ENCODE data around the gene C19orf53. TPM values are rescaled to one million over a fixed set of nuclear protein-coding genes. Genes with fewer than 3 reads are reported as not detected.
"Not testable (repeated sequence)": the region's sequence is repeated elsewhere in the genome, so short reads cannot be mapped to it uniquely, and the experiment has no call there.

The C19orf53 gene
- total RNA-seq, 2 experiments from 2014 or later: 90.1 to 162 TPM

DNA sequence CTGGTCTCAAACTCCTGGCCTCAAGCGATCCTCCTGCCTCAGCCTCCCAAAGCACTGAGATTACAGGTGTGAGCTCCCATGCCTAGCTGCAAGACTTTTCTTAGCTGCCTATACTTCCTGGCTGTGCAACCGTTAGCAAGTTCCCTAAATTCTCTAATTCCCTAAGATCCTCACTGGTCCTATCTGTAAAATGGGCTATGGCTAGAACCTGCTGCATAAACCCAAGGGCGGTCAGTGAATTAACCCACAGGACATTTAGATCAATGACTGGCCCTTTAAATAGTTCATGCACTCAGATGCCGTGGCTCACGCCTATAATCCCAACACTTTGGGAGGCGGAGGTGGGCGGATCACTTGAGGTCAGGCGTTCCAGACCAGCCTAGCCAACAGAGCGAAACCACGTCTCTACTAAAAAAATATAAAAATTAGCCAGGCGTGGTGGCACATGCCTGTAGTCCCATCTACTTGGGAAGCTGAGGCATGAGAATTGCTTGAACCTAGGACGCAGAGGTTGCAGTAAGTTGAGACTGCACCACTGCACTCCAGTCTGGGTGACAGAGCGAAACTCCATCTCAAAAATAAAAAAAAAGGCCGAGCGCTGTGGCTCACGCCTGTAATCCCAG, 4.1 kb upstream of the C19orf53 start:
- no peak for TF ChIP-seq CTCF (conservative IDR thresholded peaks at IDR 0.05; ENCODE audit: low read length)
- TF ChIP-seq EZH2phosphoT487 (IDR thresholded peaks at IDR 0.05; ENCODE audit: borderline replicate concordance, low read depth, low read length): no peak
- H3K4me1 ChIP-seq (ENCODE audit: insufficient read depth, low read length, poor library complexity, severe bottlenecking): peaks cover 8% of the 10 kb centered on the region
- POLR2A ChIA-PET: interaction anchor here (0.6 kb wide), 1 partner anchor 522 kb away, joined by 4 read pairs; no protein-coding TSS in a partner anchor
- intact Hi-C loops (cut with micrococcal nuclease; ENCODE audit: unreplicated experiment): no loop called here
- no peak overlapping the region for H3K4me3 ChIP-seq (ENCODE audit: low read depth, low read length, poor library complexity, severe bottlenecking)
- no peak overlapping the region for H3K27ac ChIP-seq (ENCODE audit: low read depth, low read length, poor library complexity, severe bottlenecking)
- no TSS peak for BruUV-seq (replicated peaks)
- no peaks in the 10 kb centered on the region; the same call in 1 of the 2 replicates for H4K20me1 ChIP-seq (ENCODE audit: insufficient read depth, low read length)
- DNase-seq (ENCODE audit: low spot score): no peak
- CTCF ChIA-PET (ENCODE audit: unreplicated experiment): no interaction called here
- H3K9me3 ChIP-seq (ENCODE audit: low read length): no peaks in the 10 kb centered on the region
- no peak overlapping the region for H2AFZ ChIP-seq (ENCODE audit: low read length)
- H3K9me2 ChIP-seq (ENCODE audit: insufficient read depth, low read length): no peaks in the 10 kb centered on the region
- H3K36me3 ChIP-seq (ENCODE audit: insufficient read depth, low read length): peaks cover 3% of the 10 kb centered on the region; the same call in 1 of the 2 replicates
- H3K79me2 ChIP-seq (ENCODE audit: insufficient read depth, low read depth, low read length): peaks cover 8% of the 10 kb centered on the region
- H3K4me2 ChIP-seq (ENCODE audit: low read length): no peak overlapping the region

DNA sequence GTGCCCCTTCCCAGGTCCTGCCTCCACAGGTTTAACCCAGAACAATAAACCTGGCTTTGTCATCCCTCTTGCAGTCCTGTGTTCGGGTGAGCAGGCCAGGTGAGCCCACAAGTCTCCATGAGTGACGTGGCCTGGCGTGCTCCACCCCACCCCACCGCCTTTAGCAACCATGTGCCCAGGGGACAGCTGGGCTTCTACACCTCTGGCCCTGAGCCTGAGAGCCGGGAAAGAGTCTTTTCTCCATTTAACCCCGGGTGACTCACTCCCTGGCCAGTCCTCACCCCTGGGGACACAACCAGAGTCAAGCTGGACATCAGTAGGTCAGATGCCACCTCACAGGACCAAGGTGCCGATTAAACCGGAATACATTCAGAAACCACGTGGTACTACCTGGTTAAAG, 4.1 kb downstream of the C19orf53 start:
- ChIA-PET CTCF (ENCODE audit: unreplicated experiment) (no interaction called here), POLR2A (no interaction called here)
- BruUV-seq (replicated peaks): no TSS peak
- H3K9me3 ChIP-seq (ENCODE audit: low read length): no peaks in the 10 kb centered on the region
- H3K36me3 ChIP-seq (ENCODE audit: insufficient read depth, low read length): peaks cover 47% of the 10 kb centered on the region
- H3K4me1 ChIP-seq (ENCODE audit: insufficient read depth, low read length, poor library complexity, severe bottlenecking): peaks cover 27% of the 10 kb centered on the region
- H3K4me3 ChIP-seq (ENCODE audit: low read depth, low read length, poor library complexity, severe bottlenecking): no peak overlapping the region
- no peak overlapping the region for H3K27ac ChIP-seq (ENCODE audit: low read depth, low read length, poor library complexity, severe bottlenecking)
- intact Hi-C loops (cut with micrococcal nuclease; ENCODE audit: unreplicated experiment): no loop called here
- no peak for DNase-seq (ENCODE audit: low spot score)
- H2AFZ ChIP-seq (ENCODE audit: low read length): no peak overlapping the region
- no peaks in the 10 kb centered on the region; the same call in 1 of the 2 replicates for H4K20me1 ChIP-seq (ENCODE audit: insufficient read depth, low read length)
- H3K9me2 ChIP-seq (ENCODE audit: insufficient read depth, low read length): no peaks in the 10 kb centered on the region
- TF ChIP-seq EZH2phosphoT487 (IDR thresholded peaks at IDR 0.05; ENCODE audit: borderline replicate concordance, low read depth, low read length) (no peak), CTCF (conservative IDR thresholded peaks at IDR 0.05; ENCODE audit: low read length) (no peak)
- H3K79me2 ChIP-seq (ENCODE audit: insufficient read depth, low read depth, low read length): peaks cover 22% of the 10 kb centered on the region
- H3K4me2 ChIP-seq (ENCODE audit: low read length): no peak overlapping the region

DNA sequence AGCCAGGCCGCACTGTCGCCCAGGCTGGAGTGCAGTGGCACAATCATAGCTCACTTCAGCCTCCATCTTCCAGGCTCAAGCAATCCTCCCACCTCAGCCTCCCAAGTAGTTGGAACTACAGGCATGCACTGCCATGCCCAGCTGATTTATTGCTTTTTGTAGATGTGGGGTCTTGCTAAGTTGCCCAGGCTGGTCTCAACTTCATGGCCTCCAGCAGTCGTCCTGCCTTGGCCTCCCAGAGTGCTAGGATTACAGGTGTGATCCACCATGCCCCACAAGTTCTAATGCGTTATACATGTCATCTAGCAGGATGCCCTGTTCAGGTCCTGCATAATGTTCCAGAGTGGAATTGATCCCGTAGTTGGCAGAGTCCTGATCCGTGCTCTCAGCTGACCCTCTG, 4.6 kb downstream of the C19orf53 start:
- Histone ChIP-seq H3K27ac (ENCODE audit: low read depth, low read length, poor library complexity, severe bottlenecking) (no peak overlapping the region), H3K9me2 (ENCODE audit: insufficient read depth, low read length) (no peaks in the 10 kb centered on the region), H2AFZ (ENCODE audit: low read length) (no peak overlapping the region), H3K79me2 (ENCODE audit: insufficient read depth, low read depth, low read length) (peaks cover 22% of the 10 kb centered on the region), H3K4me1 (ENCODE audit: insufficient read depth, low read length, poor library complexity, severe bottlenecking) (peaks cover 30% of the 10 kb centered on the region), H3K9me3 (ENCODE audit: low read length) (no peaks in the 10 kb centered on the region), H3K4me2 (ENCODE audit: low read length) (no peak overlapping the region), H4K20me1 (ENCODE audit: insufficient read depth, low read length) (no peaks in the 10 kb centered on the region; the same call in 1 of the 2 replicates), H3K4me3 (ENCODE audit: low read depth, low read length, poor library complexity, severe bottlenecking) (no peak overlapping the region), H3K36me3 (ENCODE audit: insufficient read depth, low read length) (peaks cover 47% of the 10 kb centered on the region)
- POLR2A ChIA-PET: no interaction called here
- CTCF ChIA-PET (ENCODE audit: unreplicated experiment): no interaction called here
- DNase-seq (ENCODE audit: low spot score): no peak
- TF ChIP-seq EZH2phosphoT487 (IDR thresholded peaks at IDR 0.05; ENCODE audit: borderline replicate concordance, low read depth, low read length) (no peak), CTCF (conservative IDR thresholded peaks at IDR 0.05; ENCODE audit: low read length) (no peak)
- BruUV-seq (replicated peaks): no TSS peak
- intact Hi-C loops (cut with micrococcal nuclease; ENCODE audit: unreplicated experiment): no loop called here

DNA sequence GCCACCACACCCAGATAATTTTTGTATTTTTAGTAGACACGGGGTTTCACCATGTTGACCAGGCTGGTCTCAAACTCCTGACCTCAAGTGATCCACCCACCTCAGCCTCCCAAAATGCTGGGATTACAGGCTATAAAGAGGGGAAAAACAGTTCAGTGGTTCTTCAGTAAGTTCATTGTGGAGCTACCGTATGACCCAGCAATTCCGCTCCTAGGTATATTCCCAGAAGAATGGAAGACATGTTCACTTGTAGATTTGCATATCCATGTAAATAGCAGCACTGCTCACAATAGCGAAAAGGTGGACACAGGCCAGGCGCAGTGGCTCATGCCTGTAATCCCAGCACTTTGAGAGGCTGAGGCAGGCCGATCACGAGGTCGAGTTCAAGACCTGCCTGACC, 5.5 kb downstream of the C19orf53 start:
- H3K9me3 ChIP-seq (ENCODE audit: low read length); CTCF ChIA-PET (ENCODE audit: unreplicated experiment); BruUV-seq (replicated peaks); H3K27ac ChIP-seq (ENCODE audit: low read depth, low read length, poor library complexity, severe bottlenecking); H4K20me1 ChIP-seq (ENCODE audit: insufficient read depth, low read length); H3K4me2 ChIP-seq (ENCODE audit: low read length); DNase-seq (ENCODE audit: low spot score); H3K9me2 ChIP-seq (ENCODE audit: insufficient read depth, low read length); H2AFZ ChIP-seq (ENCODE audit: low read length); POLR2A ChIA-PET; H3K4me3 ChIP-seq (ENCODE audit: low read depth, low read length, poor library complexity, severe bottlenecking): not testable (repeated sequence)
- intact Hi-C loops (cut with micrococcal nuclease; ENCODE audit: unreplicated experiment): loop anchor here (10.0 kb wide), 1 partner anchor 55 kb away; no protein-coding TSS in a partner anchor
- H3K4me1 ChIP-seq (ENCODE audit: insufficient read depth, low read length, poor library complexity, severe bottlenecking): peaks cover 37% of the 10 kb centered on the region
- H3K36me3 ChIP-seq (ENCODE audit: insufficient read depth, low read length): peaks cover 47% of the 10 kb centered on the region
- H3K79me2 ChIP-seq (ENCODE audit: insufficient read depth, low read depth, low read length): peaks cover 17% of the 10 kb centered on the region
